Fibroblast of the aortic adventitia (primary cell): ENCODE results near the gene TRIM8. TPM values are rescaled to one million over a fixed set of nuclear protein-coding genes. Genes with fewer than 3 reads are reported as not detected.
"Not testable (repeated sequence)": the region's sequence is repeated elsewhere in the genome, so short reads cannot be mapped to it uniquely, and the experiment has no call there.

Experiments used
- DNase-seq: peaks from one replicate; pipeline ENCODE4 v3.0.0-alpha.2; 2010; ENCODE audit warnings: low read depth
- H3K4me3 ChIP-seq: 2 replicates; pipeline ENCODE4 v1.5.1; 2011; ENCODE audit warnings: low read depth, mild to moderate bottlenecking, control low read depth, low read length, moderate library complexity
- total RNA-seq: library from RNA; depleted of rRNA; stranded (reverse); fragments of >200 nt; gene quantifications from 2 replicates; pipeline ENCODE4 v1.2.3, GENCODE V29; 2012; ENCODE audit warnings: low replicate concordance
- TF ChIP-seq, protein P1 (sequence below): IDR thresholded peaks from 2 replicates; pipeline ENCODE4 v1.5.1; 2011; ENCODE audit warnings: mild to moderate bottlenecking, low read length, control low read depth, inconsistent platforms; ENCODE audit not compliant: insufficient read depth

The TRIM8 gene
- total RNA-seq, 1 donor: 83.0 TPM

DNA sequence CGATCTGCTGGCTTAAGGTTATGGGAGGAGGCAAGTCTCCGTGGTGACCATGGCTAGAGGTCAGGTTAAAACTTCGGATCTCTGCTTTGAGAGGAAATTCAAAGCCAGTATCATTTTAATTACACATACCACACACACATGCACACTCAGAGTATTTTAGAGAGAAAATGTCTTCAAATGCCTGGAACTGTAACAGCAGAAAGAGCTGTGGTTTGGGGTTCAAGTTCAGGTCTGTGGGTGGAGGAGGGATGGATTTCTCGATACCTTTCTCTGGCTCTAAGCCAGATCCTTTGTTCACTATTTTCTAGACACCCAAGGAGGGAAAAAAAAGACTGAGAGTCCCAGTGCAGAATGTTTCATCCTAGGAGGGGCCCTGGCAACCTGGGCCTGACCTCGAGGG, 37.4 kb downstream of the TRIM8 start:
- TF ChIP-seq, protein P1, sequence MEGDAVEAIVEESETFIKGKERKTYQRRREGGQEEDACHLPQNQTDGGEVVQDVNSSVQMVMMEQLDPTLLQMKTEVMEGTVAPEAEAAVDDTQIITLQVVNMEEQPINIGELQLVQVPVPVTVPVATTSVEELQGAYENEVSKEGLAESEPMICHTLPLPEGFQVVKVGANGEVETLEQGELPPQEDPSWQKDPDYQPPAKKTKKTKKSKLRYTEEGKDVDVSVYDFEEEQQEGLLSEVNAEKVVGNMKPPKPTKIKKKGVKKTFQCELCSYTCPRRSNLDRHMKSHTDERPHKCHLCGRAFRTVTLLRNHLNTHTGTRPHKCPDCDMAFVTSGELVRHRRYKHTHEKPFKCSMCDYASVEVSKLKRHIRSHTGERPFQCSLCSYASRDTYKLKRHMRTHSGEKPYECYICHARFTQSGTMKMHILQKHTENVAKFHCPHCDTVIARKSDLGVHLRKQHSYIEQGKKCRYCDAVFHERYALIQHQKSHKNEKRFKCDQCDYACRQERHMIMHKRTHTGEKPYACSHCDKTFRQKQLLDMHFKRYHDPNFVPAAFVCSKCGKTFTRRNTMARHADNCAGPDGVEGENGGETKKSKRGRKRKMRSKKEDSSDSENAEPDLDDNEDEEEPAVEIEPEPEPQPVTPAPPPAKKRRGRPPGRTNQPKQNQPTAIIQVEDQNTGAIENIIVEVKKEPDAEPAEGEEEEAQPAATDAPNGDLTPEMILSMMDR: no peak
- DNase-seq: no peak
- no peak overlapping the region for H3K4me3 ChIP-seq

DNA sequence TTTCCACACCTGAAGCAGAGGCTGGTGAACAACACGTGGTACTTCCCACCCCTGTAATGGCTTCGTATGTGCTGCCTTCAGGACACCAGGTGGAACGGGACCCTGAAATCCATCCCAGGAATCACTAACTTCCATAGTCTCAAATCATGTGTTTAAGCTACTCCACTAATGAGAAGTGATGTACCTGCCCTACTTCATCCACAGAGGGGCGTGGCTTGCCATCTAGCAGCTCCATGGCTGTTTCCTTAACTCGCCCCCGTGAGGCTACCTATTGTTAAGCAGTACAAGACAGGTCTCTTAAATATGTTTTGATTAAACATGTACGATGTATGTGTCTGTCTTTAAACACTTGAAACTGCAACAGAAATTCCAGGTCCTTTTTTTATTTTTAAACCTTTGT, 38.1 kb downstream of the TRIM8 start:
- H3K4me3 ChIP-seq: no peak overlapping the region
- TF ChIP-seq, protein P1: no peak
- no peak for DNase-seq

DNA sequence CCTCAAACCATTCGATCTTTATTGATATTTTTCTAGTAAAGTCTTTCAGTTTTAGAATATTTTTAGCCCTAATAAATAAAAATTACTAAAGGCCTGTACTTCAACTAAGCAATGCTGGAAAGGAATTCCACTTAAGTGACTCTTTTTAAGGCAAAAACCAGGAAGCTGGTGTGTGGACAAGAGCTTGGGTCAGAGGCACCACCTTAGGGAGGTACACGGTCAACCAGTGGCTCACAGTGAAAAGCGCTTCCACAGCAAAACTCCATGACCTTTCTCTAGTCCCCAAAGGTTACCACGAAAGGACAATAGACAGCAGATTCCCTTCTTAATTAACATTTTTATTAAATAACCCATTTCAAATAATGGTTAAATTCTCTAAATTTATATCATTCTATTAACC, 38.7 kb downstream of the TRIM8 start:
- H3K4me3 ChIP-seq: no peak overlapping the region
- no peak for DNase-seq
- TF ChIP-seq, protein P1: no peak

DNA sequence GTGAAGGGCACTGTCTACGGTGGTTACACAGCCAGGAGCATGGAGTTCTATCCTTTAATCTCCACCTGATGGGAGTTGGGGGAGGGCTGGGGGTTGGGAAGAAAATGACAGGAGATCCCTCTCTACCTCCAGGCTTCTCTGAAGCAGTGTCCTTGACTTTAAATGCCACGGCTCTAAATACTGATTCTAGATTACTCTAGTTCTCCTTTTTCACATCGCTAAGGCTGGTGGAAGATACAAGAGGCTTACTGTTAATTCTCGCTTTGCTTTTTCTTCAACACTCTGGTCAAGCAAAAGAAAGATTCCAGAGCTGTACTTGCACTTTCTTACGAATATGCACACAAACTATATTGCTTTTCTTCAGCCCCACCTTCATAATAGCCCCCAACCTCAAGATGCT, 39.5 kb downstream of the TRIM8 start:
- DNase-seq: no peak
- H3K4me3 ChIP-seq: no peak overlapping the region
- TF ChIP-seq, protein P1: no peak

DNA sequence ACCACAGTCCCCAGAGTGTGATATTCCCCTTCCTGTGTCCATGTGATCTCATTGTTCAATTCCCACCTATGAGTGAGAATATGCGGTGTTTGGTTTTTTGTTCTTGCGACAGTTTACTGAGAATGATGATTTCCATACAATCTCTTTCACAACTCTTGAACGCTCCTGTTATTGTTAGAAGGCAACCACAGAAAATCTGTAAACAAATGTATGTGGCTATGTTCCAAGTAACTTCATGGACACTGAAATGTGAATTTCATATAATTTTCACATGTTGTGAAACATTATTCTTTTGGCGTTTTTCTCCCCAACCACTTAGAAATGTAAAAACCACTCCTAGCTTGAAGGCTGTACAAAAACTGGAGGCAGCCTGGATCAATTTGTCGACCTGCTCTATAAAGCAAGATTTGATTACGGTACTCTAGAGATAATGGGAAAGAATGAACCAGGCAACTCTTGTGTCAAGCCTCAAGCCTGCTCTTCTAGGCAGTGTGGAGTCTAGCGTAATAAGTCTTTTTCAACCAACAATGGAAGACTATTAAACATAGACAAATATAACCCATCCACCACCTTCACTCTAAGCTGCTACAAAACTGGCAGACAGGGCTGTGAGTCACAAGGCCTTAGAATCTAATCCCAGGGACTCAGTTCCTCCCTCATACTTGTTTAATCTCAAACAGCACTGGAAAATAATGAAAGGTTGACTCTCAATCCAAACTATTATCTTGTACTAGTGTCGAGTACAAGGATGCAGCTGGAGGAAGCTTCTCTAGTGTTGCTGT, 47.2 kb downstream of the TRIM8 start:
- peak; percentile 41 for DNase-seq
- TF ChIP-seq, protein P1: no peak
- H3K4me3 ChIP-seq: no peak overlapping the region

DNA sequence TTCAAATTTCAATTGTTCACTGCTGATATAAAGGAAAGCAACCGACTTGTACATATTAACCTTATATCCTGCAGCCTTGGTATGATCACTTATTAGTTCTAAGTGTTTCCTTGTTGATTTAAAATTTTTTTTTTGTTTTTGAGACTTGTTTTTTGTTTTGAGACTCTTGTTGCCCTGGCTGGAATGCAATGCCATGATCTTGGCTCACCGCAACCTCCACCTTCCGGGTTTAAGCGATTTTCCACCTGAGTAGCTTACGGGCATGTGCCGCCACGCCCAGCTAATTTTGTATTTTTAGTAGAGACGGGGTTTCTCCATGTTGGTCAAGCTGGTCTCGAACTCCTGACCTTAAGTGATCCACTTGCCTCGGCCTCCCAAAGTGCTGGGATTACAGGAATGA, 51.1 kb downstream of the TRIM8 start:
- not testable (repeated sequence) for H3K4me3 ChIP-seq, DNase-seq

DNA sequence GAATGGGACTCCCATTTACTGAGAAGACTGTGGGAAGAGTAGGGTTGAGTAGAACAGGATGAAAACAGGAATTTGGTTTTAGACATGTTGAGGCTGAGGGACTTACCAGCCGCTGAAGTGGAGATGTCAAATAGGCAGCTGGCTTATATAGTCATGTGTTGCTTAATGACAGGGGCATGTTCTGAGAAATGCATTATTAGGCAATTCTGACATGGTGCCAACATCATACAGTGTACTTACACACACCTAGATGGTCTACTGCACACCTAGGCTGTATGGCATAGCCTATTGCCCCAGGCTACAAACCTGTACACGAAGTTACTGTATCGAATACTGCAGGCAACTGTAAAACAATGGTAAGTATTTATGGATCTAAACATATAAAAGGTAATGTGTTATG, 52.5 kb downstream of the TRIM8 start:
- DNase-seq: no peak
- TF ChIP-seq, protein P1: no peak
- H3K4me3 ChIP-seq: no peak overlapping the region
